ENCODE data around the gene SEPTIN12. TPM values are rescaled to one million over a fixed set of nuclear protein-coding genes. Genes with fewer than 3 reads are reported as not detected.

SEPTIN12 gene
- polyA plus RNA-seq, 1 donor from 2014 or later, result 1.8 TPM

DNA sequence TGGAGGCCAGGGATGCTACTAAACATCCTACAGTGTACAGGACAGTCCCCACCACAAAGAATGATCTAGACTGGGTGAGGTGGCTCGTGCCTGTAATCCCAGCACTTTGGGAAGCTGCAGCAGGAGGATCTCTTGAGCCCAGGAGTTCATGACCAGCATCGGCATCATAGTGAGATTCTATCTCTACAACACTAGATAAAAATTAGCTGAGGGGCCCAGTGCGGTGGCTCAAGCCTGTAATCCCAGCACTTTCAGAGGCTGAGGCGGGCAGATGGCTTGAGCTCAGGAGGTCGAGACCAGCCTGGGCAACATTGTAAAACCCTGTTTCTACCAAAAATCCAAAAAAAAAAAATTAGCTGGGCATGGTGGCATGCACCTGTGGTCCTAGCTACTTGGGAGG lies 15.8 kb downstream of the SEPTIN12 start:
- Histone ChIP-seq H3K9ac (ENCODE audit: low read length) (no peak overlapping the region), H3K9me2 (ENCODE audit: insufficient read depth, low read length) (no peaks in the 10 kb centered on the region), H3K36me3 (ENCODE audit: insufficient read depth, low read length) (no peaks in the 10 kb centered on the region), H3K79me2 (replicated peaks; ENCODE audit: insufficient read depth, low read length) (no peaks in the 10 kb centered on the region), H3K9me3 (ENCODE audit: low read length) (no peaks in the 10 kb centered on the region), H2AFZ (ENCODE audit: low read depth, low read length) (no peak overlapping the region), H3F3A (ENCODE audit: insufficient read depth, low read length, poor library complexity, severe bottlenecking) (no peaks in the 10 kb centered on the region), H3K27me3 (ENCODE audit: insufficient read depth, low read depth, low read length) (no peaks in the 10 kb centered on the region), H3K27ac (ENCODE audit: low read length) (no peak overlapping the region), H3K4me3 (ENCODE audit: low read length) (no peak overlapping the region), H3K4me2 (ENCODE audit: low read length) (no peak overlapping the region), H4K20me1 (ENCODE audit: insufficient read depth) (no peaks in the 10 kb centered on the region)
- TF ChIP-seq RAD21 (conservative IDR thresholded peaks at IDR 0.05), result no peak
- TF ChIP-seq EP300 (conservative IDR thresholded peaks at IDR 0.05; ENCODE audit: poor library complexity, severe bottlenecking), result no peak
- no peak for TF ChIP-seq EZH2 (IDR thresholded peaks at IDR 0.05; ENCODE audit: borderline replicate concordance, insufficient read depth, low read length, poor library complexity, severe bottlenecking)
- TF ChIP-seq, protein P1, sequence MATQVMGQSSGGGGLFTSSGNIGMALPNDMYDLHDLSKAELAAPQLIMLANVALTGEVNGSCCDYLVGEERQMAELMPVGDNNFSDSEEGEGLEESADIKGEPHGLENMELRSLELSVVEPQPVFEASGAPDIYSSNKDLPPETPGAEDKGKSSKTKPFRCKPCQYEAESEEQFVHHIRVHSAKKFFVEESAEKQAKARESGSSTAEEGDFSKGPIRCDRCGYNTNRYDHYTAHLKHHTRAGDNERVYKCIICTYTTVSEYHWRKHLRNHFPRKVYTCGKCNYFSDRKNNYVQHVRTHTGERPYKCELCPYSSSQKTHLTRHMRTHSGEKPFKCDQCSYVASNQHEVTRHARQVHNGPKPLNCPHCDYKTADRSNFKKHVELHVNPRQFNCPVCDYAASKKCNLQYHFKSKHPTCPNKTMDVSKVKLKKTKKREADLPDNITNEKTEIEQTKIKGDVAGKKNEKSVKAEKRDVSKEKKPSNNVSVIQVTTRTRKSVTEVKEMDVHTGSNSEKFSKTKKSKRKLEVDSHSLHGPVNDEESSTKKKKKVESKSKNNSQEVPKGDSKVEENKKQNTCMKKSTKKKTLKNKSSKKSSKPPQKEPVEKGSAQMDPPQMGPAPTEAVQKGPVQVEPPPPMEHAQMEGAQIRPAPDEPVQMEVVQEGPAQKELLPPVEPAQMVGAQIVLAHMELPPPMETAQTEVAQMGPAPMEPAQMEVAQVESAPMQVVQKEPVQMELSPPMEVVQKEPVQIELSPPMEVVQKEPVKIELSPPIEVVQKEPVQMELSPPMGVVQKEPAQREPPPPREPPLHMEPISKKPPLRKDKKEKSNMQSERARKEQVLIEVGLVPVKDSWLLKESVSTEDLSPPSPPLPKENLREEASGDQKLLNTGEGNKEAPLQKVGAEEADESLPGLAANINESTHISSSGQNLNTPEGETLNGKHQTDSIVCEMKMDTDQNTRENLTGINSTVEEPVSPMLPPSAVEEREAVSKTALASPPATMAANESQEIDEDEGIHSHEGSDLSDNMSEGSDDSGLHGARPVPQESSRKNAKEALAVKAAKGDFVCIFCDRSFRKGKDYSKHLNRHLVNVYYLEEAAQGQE (IDR thresholded peaks at IDR 0.05; ENCODE audit: borderline replicate concordance), result no peak
- TF ChIP-seq MXI1 (conservative IDR thresholded peaks at IDR 0.05; ENCODE audit: poor library complexity, severe bottlenecking), result no peak
- TF ChIP-seq POLR2AphosphoS5 (IDR thresholded peaks at IDR 0.05), result no peak
- no peak for TF ChIP-seq SMC3 (conservative IDR thresholded peaks at IDR 0.05; ENCODE audit: poor library complexity)
- no peak for TF ChIP-seq TAF1 (IDR thresholded peaks at IDR 0.05; ENCODE audit: low read depth)
- TF ChIP-seq, protein P2, sequence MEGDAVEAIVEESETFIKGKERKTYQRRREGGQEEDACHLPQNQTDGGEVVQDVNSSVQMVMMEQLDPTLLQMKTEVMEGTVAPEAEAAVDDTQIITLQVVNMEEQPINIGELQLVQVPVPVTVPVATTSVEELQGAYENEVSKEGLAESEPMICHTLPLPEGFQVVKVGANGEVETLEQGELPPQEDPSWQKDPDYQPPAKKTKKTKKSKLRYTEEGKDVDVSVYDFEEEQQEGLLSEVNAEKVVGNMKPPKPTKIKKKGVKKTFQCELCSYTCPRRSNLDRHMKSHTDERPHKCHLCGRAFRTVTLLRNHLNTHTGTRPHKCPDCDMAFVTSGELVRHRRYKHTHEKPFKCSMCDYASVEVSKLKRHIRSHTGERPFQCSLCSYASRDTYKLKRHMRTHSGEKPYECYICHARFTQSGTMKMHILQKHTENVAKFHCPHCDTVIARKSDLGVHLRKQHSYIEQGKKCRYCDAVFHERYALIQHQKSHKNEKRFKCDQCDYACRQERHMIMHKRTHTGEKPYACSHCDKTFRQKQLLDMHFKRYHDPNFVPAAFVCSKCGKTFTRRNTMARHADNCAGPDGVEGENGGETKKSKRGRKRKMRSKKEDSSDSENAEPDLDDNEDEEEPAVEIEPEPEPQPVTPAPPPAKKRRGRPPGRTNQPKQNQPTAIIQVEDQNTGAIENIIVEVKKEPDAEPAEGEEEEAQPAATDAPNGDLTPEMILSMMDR (IDR thresholded peaks at IDR 0.05; ENCODE audit: poor library complexity, severe bottlenecking), result no peak

DNA sequence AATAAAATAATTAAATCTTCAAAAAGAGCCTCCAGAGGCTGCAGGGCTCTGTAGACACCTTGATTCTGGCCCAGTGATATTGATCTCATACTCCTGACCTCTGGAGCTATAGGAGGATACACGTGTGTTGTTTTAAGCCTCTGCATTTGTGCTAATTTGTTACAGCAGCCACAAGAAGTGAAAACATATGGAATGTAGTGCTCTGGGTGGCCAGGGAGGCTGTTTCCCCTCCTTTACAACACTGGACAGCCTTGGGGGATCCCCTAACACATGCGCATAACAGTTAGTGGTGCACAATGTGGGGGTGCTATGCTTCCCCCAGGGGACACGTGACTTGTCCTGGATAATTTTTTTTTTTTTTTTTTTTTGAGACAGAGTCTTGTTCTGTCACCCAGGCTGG lies 16.5 kb downstream of the SEPTIN12 start:
- Histone ChIP-seq H3F3A (ENCODE audit: insufficient read depth, low read length, poor library complexity, severe bottlenecking) (no peaks in the 10 kb centered on the region), H3K4me3 (ENCODE audit: low read length) (no peak overlapping the region), H3K36me3 (ENCODE audit: insufficient read depth, low read length) (no peaks in the 10 kb centered on the region), H3K79me2 (replicated peaks; ENCODE audit: insufficient read depth, low read length) (peaks cover 3% of the 10 kb centered on the region), H3K4me2 (ENCODE audit: low read length) (no peak overlapping the region), H2AFZ (ENCODE audit: low read depth, low read length) (no peak overlapping the region), H3K9me2 (ENCODE audit: insufficient read depth, low read length) (no peaks in the 10 kb centered on the region), H4K20me1 (ENCODE audit: insufficient read depth) (no peaks in the 10 kb centered on the region), H3K27me3 (ENCODE audit: insufficient read depth, low read depth, low read length) (no peaks in the 10 kb centered on the region), H3K27ac (ENCODE audit: low read length) (no peak overlapping the region), H3K9ac (ENCODE audit: low read length) (no peak overlapping the region), H3K9me3 (ENCODE audit: low read length) (no peaks in the 10 kb centered on the region)
- TF ChIP-seq TAF1 (IDR thresholded peaks at IDR 0.05; ENCODE audit: low read depth), result no peak
- TF ChIP-seq, protein P1 (IDR thresholded peaks at IDR 0.05; ENCODE audit: borderline replicate concordance), result no peak
- no peak for TF ChIP-seq POLR2AphosphoS5 (IDR thresholded peaks at IDR 0.05)
- TF ChIP-seq, protein P2 (IDR thresholded peaks at IDR 0.05; ENCODE audit: poor library complexity, severe bottlenecking), result no peak
- TF ChIP-seq MXI1 (conservative IDR thresholded peaks at IDR 0.05; ENCODE audit: poor library complexity, severe bottlenecking), result no peak
- TF ChIP-seq RAD21 (conservative IDR thresholded peaks at IDR 0.05), result no peak
- TF ChIP-seq SMC3 (conservative IDR thresholded peaks at IDR 0.05; ENCODE audit: poor library complexity), result no peak
- TF ChIP-seq EP300 (conservative IDR thresholded peaks at IDR 0.05; ENCODE audit: poor library complexity, severe bottlenecking), result no peak
- no peak for TF ChIP-seq EZH2 (IDR thresholded peaks at IDR 0.05; ENCODE audit: borderline replicate concordance, insufficient read depth, low read length, poor library complexity, severe bottlenecking)

Measured in neural cell (in vitro differentiated cells).